Panc1 (cell line): Measurements from ENCODE around the gene CIB4.

Experiments used
- CTCF ChIP-seq: fragments of 450-650 bp; IDR thresholded peaks from 2 replicates; pipeline ENCODE4 v1.5.1; 2017; ENCODE audit warnings: mild to moderate bottlenecking
- SIN3A ChIP-seq: IDR thresholded peaks from 2 replicates; pipeline ENCODE4 v1.6.1; 2012; ENCODE audit warnings: low read depth, mild to moderate bottlenecking, low read length, moderate library complexity, borderline replicate concordance; ENCODE audit not compliant: insufficient read depth
- TCF7L2 ChIP-seq: IDR thresholded peaks from 2 replicates; pipeline ENCODE4 v1.6.1; 2011; ENCODE audit warnings: mild to moderate bottlenecking, low read depth, low read length, inconsistent platforms
- TF ChIP-seq, protein P1 (sequence below), 2 experiments: IDR thresholded peaks; 2 replicates each; pipeline ENCODE4 v1.6.1; 2011 to 2012; ENCODE audit warnings: low read depth in 2 of 2, control low read depth in 1 of 2, low read length in 1 of 2, mild to moderate bottlenecking in 1 of 2, moderate library complexity in 1 of 2; ENCODE audit not compliant: insufficient read depth in 1 of 2

DNA sequence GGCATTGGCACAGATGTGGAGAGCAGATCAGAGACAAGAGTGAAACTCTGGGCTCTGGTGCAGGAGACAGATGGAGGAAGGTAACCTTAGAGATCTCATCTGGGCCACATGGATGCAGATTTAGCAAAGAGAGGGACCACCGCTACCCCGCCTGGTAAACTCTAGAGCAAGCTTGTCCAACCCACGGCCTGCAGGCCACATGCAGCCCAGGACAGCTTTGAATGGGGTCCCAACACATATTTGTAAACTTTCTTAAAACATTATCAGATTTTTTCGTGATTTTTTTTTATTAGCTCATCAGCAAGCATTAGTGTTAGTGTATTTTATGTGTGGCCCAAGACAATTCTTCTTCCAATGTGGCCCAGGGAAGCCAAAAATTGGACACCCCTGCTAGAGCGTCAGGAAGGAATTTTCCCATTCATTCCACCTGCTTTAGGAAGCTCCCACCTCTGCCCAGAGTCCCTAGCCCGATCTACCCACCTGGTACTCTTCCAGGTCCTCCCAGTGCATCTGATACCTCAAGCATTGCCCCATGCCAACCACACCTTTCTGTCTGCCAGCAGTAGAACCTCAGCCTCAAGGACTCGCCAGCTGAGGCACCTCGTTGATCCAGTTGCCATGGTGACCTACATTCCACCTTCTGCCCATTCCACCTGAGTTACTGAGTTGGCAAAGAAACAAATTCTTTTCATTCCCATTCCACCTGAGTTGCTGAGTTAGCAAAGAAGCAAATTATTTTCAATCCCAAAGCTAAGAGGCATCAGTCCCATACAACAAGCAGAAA is at the start of gene CIB4:
- no peak for TF ChIP-seq CTCF
- TF ChIP-seq SIN3A = no peak
- TF ChIP-seq, protein P1, sequence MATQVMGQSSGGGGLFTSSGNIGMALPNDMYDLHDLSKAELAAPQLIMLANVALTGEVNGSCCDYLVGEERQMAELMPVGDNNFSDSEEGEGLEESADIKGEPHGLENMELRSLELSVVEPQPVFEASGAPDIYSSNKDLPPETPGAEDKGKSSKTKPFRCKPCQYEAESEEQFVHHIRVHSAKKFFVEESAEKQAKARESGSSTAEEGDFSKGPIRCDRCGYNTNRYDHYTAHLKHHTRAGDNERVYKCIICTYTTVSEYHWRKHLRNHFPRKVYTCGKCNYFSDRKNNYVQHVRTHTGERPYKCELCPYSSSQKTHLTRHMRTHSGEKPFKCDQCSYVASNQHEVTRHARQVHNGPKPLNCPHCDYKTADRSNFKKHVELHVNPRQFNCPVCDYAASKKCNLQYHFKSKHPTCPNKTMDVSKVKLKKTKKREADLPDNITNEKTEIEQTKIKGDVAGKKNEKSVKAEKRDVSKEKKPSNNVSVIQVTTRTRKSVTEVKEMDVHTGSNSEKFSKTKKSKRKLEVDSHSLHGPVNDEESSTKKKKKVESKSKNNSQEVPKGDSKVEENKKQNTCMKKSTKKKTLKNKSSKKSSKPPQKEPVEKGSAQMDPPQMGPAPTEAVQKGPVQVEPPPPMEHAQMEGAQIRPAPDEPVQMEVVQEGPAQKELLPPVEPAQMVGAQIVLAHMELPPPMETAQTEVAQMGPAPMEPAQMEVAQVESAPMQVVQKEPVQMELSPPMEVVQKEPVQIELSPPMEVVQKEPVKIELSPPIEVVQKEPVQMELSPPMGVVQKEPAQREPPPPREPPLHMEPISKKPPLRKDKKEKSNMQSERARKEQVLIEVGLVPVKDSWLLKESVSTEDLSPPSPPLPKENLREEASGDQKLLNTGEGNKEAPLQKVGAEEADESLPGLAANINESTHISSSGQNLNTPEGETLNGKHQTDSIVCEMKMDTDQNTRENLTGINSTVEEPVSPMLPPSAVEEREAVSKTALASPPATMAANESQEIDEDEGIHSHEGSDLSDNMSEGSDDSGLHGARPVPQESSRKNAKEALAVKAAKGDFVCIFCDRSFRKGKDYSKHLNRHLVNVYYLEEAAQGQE (IDR thresholded peaks at IDR 0.05; ENCODE audit: insufficient read depth in 1 of 2, low read depth in 2 of 2, low read length in 1 of 2) = no peak
- no peak for TF ChIP-seq TCF7L2
